Measurements from ENCODE around the gene GLYATL1. TPM values are rescaled to one million over a fixed set of nuclear protein-coding genes. Genes with fewer than 3 reads are reported as not detected.

The GLYATL1 gene
- total RNA-seq, 5 donors from 2014 or later (not counting 1 experiment from before 2014, with no cell fraction given), result 0.51 TPM; not detected in 4

GRCh38 chr11:58949184-58949583, 9.9 kb downstream of the GLYATL1 start:
- Mint-ChIP-seq H3K4me3 (no peak overlapping the region), H3K27ac (no peak overlapping the region), H3K4me1 (no peaks in the 10 kb centered on the region), H3K36me3 (no peaks in the 10 kb centered on the region), H3K9me3 (no peaks in the 10 kb centered on the region), H3K27me3 (peaks cover 4 to 13% of the 10 kb centered on the region in 2 donors)
- peaks cover 0 to 3% of the 10 kb centered on the region in 2 experiments for H3K27me3 ChIP-seq (replicated peaks in 1 of 2; ENCODE audit: control insufficient read depth in 2 of 2, extremely low read depth in 1 of 2, insufficient read depth in 2 of 2, low read length in 1 of 2)
- no peak for ATAC-seq (replicated peaks in 1 of 4)
- H3K4me3 ChIP-seq (ENCODE audit: control insufficient read depth in 1 of 2, extremely low read depth in 1 of 2, low read length in 1 of 2), result no peak overlapping the region
- no peaks in the 10 kb centered on the region for H3K36me3 ChIP-seq (ENCODE audit: control insufficient read depth in 2 of 2, extremely low read depth in 1 of 2, insufficient read depth in 1 of 2, low read length in 1 of 2)
- H3K4me1 ChIP-seq (ENCODE audit: control insufficient read depth in 1 of 2, extremely low read depth in 1 of 2, insufficient read depth in 2 of 2, low read length in 2 of 2), result no peaks in the 10 kb centered on the region
- no peak overlapping the region for H3K27ac ChIP-seq (ENCODE audit: low read length)
- H3K9me3 ChIP-seq, result no peaks in the 10 kb centered on the region
- no CpG with 5 or more reads among the region's 3 CpGs for WGBS (ENCODE audit: insufficient coverage)
- no peak for DNase-seq
- ChIA-PET POLR2A (no interaction called here), CTCF (no interaction called here)

- Mint-ChIP-seq H3K9me3 (no peaks in the 10 kb centered on the region), H3K27me3 (peaks cover 8 to 28% of the 10 kb centered on the region in 2 donors), H3K4me3 (no peak overlapping the region), H3K36me3 (no peaks in the 10 kb centered on the region), H3K27ac (no peak overlapping the region), H3K4me1 (no peaks in the 10 kb centered on the region)
- Histone ChIP-seq H3K36me3 (ENCODE audit: control insufficient read depth in 2 of 2, extremely low read depth in 1 of 2, insufficient read depth in 1 of 2, low read length in 1 of 2) (no peaks in the 10 kb centered on the region), H3K4me1 (ENCODE audit: control insufficient read depth in 1 of 2, extremely low read depth in 1 of 2, insufficient read depth in 2 of 2, low read length in 2 of 2) (no peaks in the 10 kb centered on the region), H3K27me3 (replicated peaks in 1 of 2; ENCODE audit: control insufficient read depth in 2 of 2, extremely low read depth in 1 of 2, insufficient read depth in 2 of 2, low read length in 1 of 2) (no peaks in the 10 kb centered on the region), H3K9me3 (no peaks in the 10 kb centered on the region), H3K4me3 (ENCODE audit: control insufficient read depth in 1 of 2, extremely low read depth in 1 of 2, low read length in 1 of 2) (no peak overlapping the region), H3K27ac (ENCODE audit: low read length) (no peak overlapping the region)
- no peak for ATAC-seq (replicated peaks in 1 of 4)
- no peak for DNase-seq
- WGBS (ENCODE audit: insufficient coverage), result no CpG with 5 or more reads among the region's 5 CpGs
- ChIA-PET POLR2A (no interaction called here), CTCF (no interaction called here)
Measured at GRCh38 chr11:58957922-58958321, 18.6 kb downstream of the GLYATL1 start.

GRCh38 chr11:58958500-58958899, 19.2 kb downstream of the GLYATL1 start:
- no peaks in the 10 kb centered on the region for H3K27me3 ChIP-seq (replicated peaks in 1 of 2; ENCODE audit: control insufficient read depth in 2 of 2, extremely low read depth in 1 of 2, insufficient read depth in 2 of 2, low read length in 1 of 2)
- no peaks in the 10 kb centered on the region for H3K9me3 Mint-ChIP-seq
- WGBS (ENCODE audit: insufficient coverage), result no CpG with 5 or more reads among the region's 2 CpGs
- H3K36me3 Mint-ChIP-seq, result no peaks in the 10 kb centered on the region
- no peaks in the 10 kb centered on the region for H3K4me1 Mint-ChIP-seq
- no peaks in the 10 kb centered on the region for H3K36me3 ChIP-seq (ENCODE audit: control insufficient read depth in 2 of 2, extremely low read depth in 1 of 2, insufficient read depth in 1 of 2, low read length in 1 of 2)
- no peak overlapping the region for H3K27ac ChIP-seq (ENCODE audit: low read length)
- H3K9me3 ChIP-seq, result no peaks in the 10 kb centered on the region
- no peaks in the 10 kb centered on the region for H3K4me1 ChIP-seq (ENCODE audit: control insufficient read depth in 1 of 2, extremely low read depth in 1 of 2, insufficient read depth in 2 of 2, low read length in 2 of 2)
- no peak overlapping the region for H3K27ac Mint-ChIP-seq
- CTCF ChIA-PET, result interaction anchor here (0.7 kb wide), 4 partner anchors 9 to 182 kb away, joined by 3 to 8 read pairs (median 4); no protein-coding TSS in a partner anchor
- peaks cover 8 to 29% of the 10 kb centered on the region in 2 donors for H3K27me3 Mint-ChIP-seq
- POLR2A ChIA-PET, result interaction anchor here in 1 of 2 donors (0.6 kb wide), 1 partner anchor 323 kb away, joined by 6 read pairs; no protein-coding TSS in a partner anchor
- no peak overlapping the region for H3K4me3 Mint-ChIP-seq
- DNase-seq (peak in 22 of 35 experiments; percentile 3 to 56 (median 19)), ATAC-seq (replicated peaks in 1 of 4) (no peak)
- H3K4me3 ChIP-seq (ENCODE audit: control insufficient read depth in 1 of 2, extremely low read depth in 1 of 2, low read length in 1 of 2), result no peak overlapping the region

GRCh38 chr11:58963551-58964104, 24.3 kb downstream of the GLYATL1 start:
- no peak for ATAC-seq (replicated peaks in 1 of 4)
- Histone ChIP-seq H3K4me3 (ENCODE audit: control insufficient read depth in 1 of 2, extremely low read depth in 1 of 2, low read length in 1 of 2) (no peak overlapping the region), H3K27ac (ENCODE audit: low read length) (no peak overlapping the region), H3K4me1 (ENCODE audit: control insufficient read depth in 1 of 2, extremely low read depth in 1 of 2, insufficient read depth in 2 of 2, low read length in 2 of 2) (no peaks in the 10 kb centered on the region), H3K27me3 (replicated peaks in 1 of 2; ENCODE audit: control insufficient read depth in 2 of 2, extremely low read depth in 1 of 2, insufficient read depth in 2 of 2, low read length in 1 of 2) (peaks cover 0 to 5% of the 10 kb centered on the region in 2 experiments), H3K9me3 (no peaks in the 10 kb centered on the region), H3K36me3 (ENCODE audit: control insufficient read depth in 2 of 2, extremely low read depth in 1 of 2, insufficient read depth in 1 of 2, low read length in 1 of 2) (no peaks in the 10 kb centered on the region)
- H3K4me3 Mint-ChIP-seq, result no peak overlapping the region
- no peak for DNase-seq
- no peak overlapping the region for H3K27ac Mint-ChIP-seq
- ChIA-PET CTCF (no interaction called here), POLR2A (no interaction called here)
- 94% methylated on average over 23 of the region's 27 CpGs for WGBS (ENCODE audit: insufficient coverage)
- H3K4me1 Mint-ChIP-seq, result no peaks in the 10 kb centered on the region
- H3K27me3 Mint-ChIP-seq, result peaks cover 12 to 17% of the 10 kb centered on the region in 2 donors
- H3K9me3 Mint-ChIP-seq, result no peaks in the 10 kb centered on the region
- H3K36me3 Mint-ChIP-seq, result no peaks in the 10 kb centered on the region

- Histone ChIP-seq H3K4me1 (ENCODE audit: control insufficient read depth in 1 of 2, extremely low read depth in 1 of 2, insufficient read depth in 2 of 2, low read length in 2 of 2) (no peaks in the 10 kb centered on the region), H3K27me3 (replicated peaks in 1 of 2; ENCODE audit: control insufficient read depth in 2 of 2, extremely low read depth in 1 of 2, insufficient read depth in 2 of 2, low read length in 1 of 2) (peaks cover 0 to 5% of the 10 kb centered on the region in 2 experiments), H3K27ac (ENCODE audit: low read length) (no peak overlapping the region), H3K9me3 (no peaks in the 10 kb centered on the region), H3K36me3 (ENCODE audit: control insufficient read depth in 2 of 2, extremely low read depth in 1 of 2, insufficient read depth in 1 of 2, low read length in 1 of 2) (no peaks in the 10 kb centered on the region), H3K4me3 (ENCODE audit: control insufficient read depth in 1 of 2, extremely low read depth in 1 of 2, low read length in 1 of 2) (no peak overlapping the region)
- ATAC-seq (replicated peaks in 1 of 4), result no peak
- Mint-ChIP-seq H3K9me3 (no peaks in the 10 kb centered on the region), H3K4me3 (no peak overlapping the region), H3K27ac (no peak overlapping the region), H3K36me3 (no peaks in the 10 kb centered on the region), H3K27me3 (peaks cover 12 to 22% of the 10 kb centered on the region in 2 donors), H3K4me1 (no peaks in the 10 kb centered on the region)
- no peak for DNase-seq
- WGBS (ENCODE audit: insufficient coverage), result 81% methylated on average over 3 of the region's 6 CpGs
- ChIA-PET CTCF (no interaction called here), POLR2A (no interaction called here)
Measured at GRCh38 chr11:58965246-58965985, 26.1 kb downstream of the GLYATL1 start.

- Histone ChIP-seq H3K4me3 (ENCODE audit: control insufficient read depth in 1 of 2, extremely low read depth in 1 of 2, low read length in 1 of 2) (no peak overlapping the region), H3K36me3 (ENCODE audit: control insufficient read depth in 2 of 2, extremely low read depth in 1 of 2, insufficient read depth in 1 of 2, low read length in 1 of 2) (no peaks in the 10 kb centered on the region), H3K9me3 (no peaks in the 10 kb centered on the region), H3K27ac (ENCODE audit: low read length) (no peak overlapping the region), H3K27me3 (replicated peaks in 1 of 2; ENCODE audit: control insufficient read depth in 2 of 2, extremely low read depth in 1 of 2, insufficient read depth in 2 of 2, low read length in 1 of 2) (peaks cover 0 to 5% of the 10 kb centered on the region in 2 experiments), H3K4me1 (ENCODE audit: control insufficient read depth in 1 of 2, extremely low read depth in 1 of 2, insufficient read depth in 2 of 2, low read length in 2 of 2) (no peaks in the 10 kb centered on the region)
- no peaks in the 10 kb centered on the region for H3K36me3 Mint-ChIP-seq
- no peaks in the 10 kb centered on the region for H3K4me1 Mint-ChIP-seq
- H3K4me3 Mint-ChIP-seq, result no peak overlapping the region
- H3K27ac Mint-ChIP-seq, result no peak overlapping the region
- DNase-seq (no peak), ATAC-seq (replicated peaks in 1 of 4) (no peak)
- 88% methylated on average over 26 of the region's 26 CpGs for WGBS (ENCODE audit: insufficient coverage)
- CTCF ChIA-PET, result no interaction called here
- POLR2A ChIA-PET, result no interaction called here
- H3K9me3 Mint-ChIP-seq, result peaks cover 3 to 5% (median 4%) of the 10 kb centered on the region in 3 donors
- peaks cover 19 to 24% of the 10 kb centered on the region in 2 donors for H3K27me3 Mint-ChIP-seq
Measured at GRCh38 chr11:58968251-58968711, 29.0 kb downstream of the GLYATL1 start.
